IPS-20b (cell line): Measurements from ENCODE around the gene RAB13.

Experiments used
- H3K27ac ChIP-seq: one replicate; pipeline ENCODE4 v1.5.1; 2013; ENCODE audit warnings: low read length
- H3K27me3 ChIP-seq: 2 replicates; pipeline ENCODE4 v1.6.1; 2013; ENCODE audit warnings: mild to moderate bottlenecking, low read length, inconsistent platforms; ENCODE audit not compliant: insufficient read depth
- H3K36me3 ChIP-seq: 2 replicates; pipeline ENCODE4 v1.6.1; 2013; ENCODE audit warnings: low read depth, mild to moderate bottlenecking, inconsistent platforms, low read length, moderate library complexity; ENCODE audit not compliant: insufficient read depth
- H3K4me1 ChIP-seq: 2 replicates; pipeline ENCODE4 v1.6.1; 2013; ENCODE audit warnings: mild to moderate bottlenecking, control low read depth, inconsistent platforms, low read length, moderate library complexity; ENCODE audit not compliant: insufficient read depth
- H3K4me3 ChIP-seq: 2 replicates; pipeline ENCODE4 v1.5.1; 2013; ENCODE audit warnings: mild to moderate bottlenecking, low read length, inconsistent platforms
- H3K9ac ChIP-seq: 2 replicates; pipeline ENCODE4 v1.6.1; 2013; ENCODE audit warnings: low read depth, mild to moderate bottlenecking, inconsistent platforms, low read length, moderate library complexity
- H3K9me3 ChIP-seq: 2 replicates; pipeline ENCODE4 v1.6.1; 2013; ENCODE audit warnings: mild to moderate bottlenecking, low read depth, low read length, inconsistent platforms; ENCODE audit not compliant: insufficient read depth

Gene RAB13

GRCh38 chr1:153951183-153951582, 35.0 kb downstream of the RAB13 start:
- Histone ChIP-seq H3K36me3 (peaks cover 67% of the 10 kb centered on the region), H3K27ac (no peak overlapping the region), H3K4me1 (no peaks in the 10 kb centered on the region), H3K9ac (no peak overlapping the region), H3K27me3 (no peaks in the 10 kb centered on the region), H3K4me3 (no peak overlapping the region), H3K9me3 (no peaks in the 10 kb centered on the region)

- Histone ChIP-seq H3K36me3 (peaks cover 61% of the 10 kb centered on the region), H3K4me1 (no peaks in the 10 kb centered on the region), H3K4me3 (peak within 1 kb of the TSS; percentile 76), H3K9ac (peak within 1 kb of the TSS; percentile 77), H3K9me3 (no peaks in the 10 kb centered on the region), H3K27ac (peak within 1 kb of the TSS; percentile 55), H3K27me3 (no peaks in the 10 kb centered on the region)
Measured at GRCh38 chr1:153946622-153947241, 39.4 kb downstream of the RAB13 start, which contains the start of gene DENND4B. DENND4B (minus strand) TSS chr1:153946718; CDS start chr1:153944374, 2,344 bp downstream.

GRCh38 chr1:153945795-153946621, 40.1 kb downstream of the RAB13 start:
- peak overlapping the region; percentile 76 for H3K4me3 ChIP-seq
- H3K4me1 ChIP-seq: no peaks in the 10 kb centered on the region
- no peaks in the 10 kb centered on the region for H3K27me3 ChIP-seq
- peak overlapping the region; percentile 55 for H3K27ac ChIP-seq
- peaks cover 60% of the 10 kb centered on the region for H3K36me3 ChIP-seq
- no peaks in the 10 kb centered on the region for H3K9me3 ChIP-seq
- H3K9ac ChIP-seq: peak overlapping the region; percentile 77

- Histone ChIP-seq H3K9me3 (no peaks in the 10 kb centered on the region), H3K27ac (peak overlapping the region; percentile 55), H3K4me1 (no peaks in the 10 kb centered on the region), H3K4me3 (peak overlapping the region; percentile 76), H3K36me3 (peaks cover 60% of the 10 kb centered on the region), H3K27me3 (no peaks in the 10 kb centered on the region), H3K9ac (peak overlapping the region; percentile 77)
Measured at GRCh38 chr1:153945131-153945794, 40.9 kb downstream of the RAB13 start.

- Histone ChIP-seq H3K27me3 (no peaks in the 10 kb centered on the region), H3K9me3 (no peaks in the 10 kb centered on the region), H3K4me3 (peak overlapping the region; percentile 76; the same call in 1 of the 2 replicates), H3K27ac (no peak overlapping the region), H3K36me3 (peaks cover 60% of the 10 kb centered on the region), H3K9ac (0 out of 2 replicates have a peak overlapping the region, but pooled peaks have one; percentile 77), H3K4me1 (no peaks in the 10 kb centered on the region)
Measured at GRCh38 chr1:153944827-153945117, 41.4 kb downstream of the RAB13 start.

GRCh38 chr1:153944005-153944826, 41.9 kb downstream of the RAB13 start:
- Histone ChIP-seq H3K27ac (no peak overlapping the region), H3K9ac (no peak overlapping the region), H3K27me3 (no peaks in the 10 kb centered on the region), H3K4me1 (no peaks in the 10 kb centered on the region), H3K4me3 (no peak overlapping the region), H3K9me3 (no peaks in the 10 kb centered on the region), H3K36me3 (peaks cover 63% of the 10 kb centered on the region)

GRCh38 chr1:153942766-153943549, 43.2 kb downstream of the RAB13 start:
- Histone ChIP-seq H3K27me3 (no peaks in the 10 kb centered on the region), H3K9ac (no peak overlapping the region), H3K4me1 (no peaks in the 10 kb centered on the region), H3K4me3 (no peak overlapping the region), H3K36me3 (peaks cover 57% of the 10 kb centered on the region), H3K27ac (no peak overlapping the region), H3K9me3 (no peaks in the 10 kb centered on the region)

GRCh38 chr1:153941826-153942725, 44.1 kb downstream of the RAB13 start:
- H3K4me1 ChIP-seq: no peaks in the 10 kb centered on the region
- H3K4me3 ChIP-seq: no peak overlapping the region
- H3K27me3 ChIP-seq: no peaks in the 10 kb centered on the region
- no peak overlapping the region for H3K9ac ChIP-seq
- H3K27ac ChIP-seq: no peak overlapping the region
- peaks cover 58% of the 10 kb centered on the region for H3K36me3 ChIP-seq
- H3K9me3 ChIP-seq: no peaks in the 10 kb centered on the region

- no peak overlapping the region for H3K27ac ChIP-seq
- H3K4me3 ChIP-seq: no peak overlapping the region
- H3K27me3 ChIP-seq: no peaks in the 10 kb centered on the region
- no peaks in the 10 kb centered on the region for H3K9me3 ChIP-seq
- no peak overlapping the region for H3K9ac ChIP-seq
- peaks cover 70% of the 10 kb centered on the region for H3K36me3 ChIP-seq
- H3K4me1 ChIP-seq: no peaks in the 10 kb centered on the region
Measured at GRCh38 chr1:153940756-153941155, 45.4 kb downstream of the RAB13 start.

GRCh38 chr1:153939476-153939875, 46.7 kb downstream of the RAB13 start:
- Histone ChIP-seq H3K9me3 (no peaks in the 10 kb centered on the region), H3K4me1 (no peaks in the 10 kb centered on the region), H3K27ac (no peak overlapping the region), H3K27me3 (no peaks in the 10 kb centered on the region), H3K36me3 (peaks cover 81% of the 10 kb centered on the region), H3K9ac (no peak overlapping the region), H3K4me3 (no peak overlapping the region)
